ENCODE data around the gene RNF38. TPM values are rescaled to one million over a fixed set of nuclear protein-coding genes. Genes with fewer than 3 reads are reported as not detected.
"Not testable (repeated sequence)": the region's sequence is repeated elsewhere in the genome, so short reads cannot be mapped to it uniquely, and the experiment has no call there.

RNF38 gene
- total RNA-seq, 1 experiment from 2014 or later, result 60.2 TPM

DNA sequence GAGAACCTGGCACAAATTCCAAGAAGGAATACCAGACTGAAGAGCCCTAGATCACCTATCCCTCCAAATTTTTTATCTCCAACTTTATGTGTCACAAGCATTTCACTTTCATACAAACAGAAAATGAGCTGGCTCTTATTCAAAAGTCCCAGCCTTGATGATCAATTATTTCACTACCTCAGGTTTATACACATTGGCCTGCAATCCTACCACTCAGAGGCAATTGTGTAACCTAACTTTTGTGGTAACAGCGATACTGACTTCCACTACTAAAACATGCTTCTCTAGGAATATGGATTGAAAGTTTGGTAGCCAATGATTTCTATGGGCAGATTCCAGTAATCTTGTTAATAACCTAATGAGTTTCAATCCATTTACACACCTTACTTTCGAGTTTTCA, 10.5 kb downstream of the RNF38 start:
- H4K20me1 ChIP-seq (ENCODE audit: control insufficient read depth, insufficient read depth, insufficient read length), result no peaks in the 10 kb centered on the region

DNA sequence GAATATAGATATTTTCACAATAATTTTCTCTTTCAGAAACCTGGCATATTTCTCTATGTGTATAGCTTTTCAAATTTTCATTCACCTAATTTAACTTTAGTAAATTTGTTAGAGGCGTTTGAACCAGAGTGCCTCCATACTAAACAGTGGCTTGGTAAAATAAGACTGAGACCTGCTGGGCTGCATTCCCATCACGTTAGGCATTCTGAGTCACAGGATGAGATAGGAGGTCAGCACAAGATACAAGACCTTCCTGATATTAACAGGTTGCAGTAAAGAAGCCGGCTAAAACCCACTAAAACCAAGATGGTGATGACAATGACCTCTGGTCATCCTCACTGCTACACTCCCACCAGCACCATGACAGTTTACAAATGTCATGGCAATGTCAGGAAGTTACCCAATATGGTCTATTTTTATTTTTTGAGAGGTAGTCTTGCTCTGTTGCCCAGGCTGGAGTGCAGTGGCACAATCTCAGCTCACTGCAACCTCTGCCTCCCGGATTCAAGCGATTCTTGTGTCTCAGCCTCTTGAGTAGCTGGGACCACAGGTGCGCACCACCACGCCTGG, 13.6 kb downstream of the RNF38 start:
- H3K27me3 ChIP-seq (ENCODE audit: insufficient read depth, low read length); H4K5ac ChIP-seq (ENCODE audit: insufficient read length, low read depth, low read length); H2AK5ac ChIP-seq (ENCODE audit: insufficient read length, low read length); H3K4me2 ChIP-seq (ENCODE audit: insufficient read depth, insufficient read length, low read length); H3K9me3 Mint-ChIP-seq; H3K23me2 ChIP-seq (ENCODE audit: insufficient read length, low read depth, low read length, poor library complexity, severe bottlenecking); H2BK20ac ChIP-seq (ENCODE audit: low read depth, low read length, poor library complexity, severe bottlenecking); H4K8ac ChIP-seq (replicated peaks; ENCODE audit: insufficient read length, low read depth, low read length); H2BK15ac ChIP-seq (ENCODE audit: low read depth, low read length); H3K4me1 ChIP-seq (ENCODE audit: insufficient read depth, low read length); H3K27ac ChIP-seq (ENCODE audit: insufficient read length, low read depth, low read length); H3K4me3 Mint-ChIP-seq; H4K91ac ChIP-seq (ENCODE audit: insufficient read length, low read depth, low read length); H3T11ph ChIP-seq (ENCODE audit: low read length); H3K56ac ChIP-seq (ENCODE audit: insufficient read length, low read depth, low read length); H2BK5ac ChIP-seq (ENCODE audit: insufficient read length, low read length); DNase-seq; H3K36me3 Mint-ChIP-seq (ENCODE audit: insufficient read depth in 1 of 3, low read depth in 3 of 3); H3K27ac Mint-ChIP-seq; H2BK120ac ChIP-seq (ENCODE audit: low read depth, low read length, poor library complexity, severe bottlenecking); H4K20me1 ChIP-seq (ENCODE audit: control insufficient read depth, insufficient read depth, insufficient read length); H2BK12ac ChIP-seq (ENCODE audit: insufficient read length, low read depth, low read length); H3K23ac ChIP-seq (ENCODE audit: insufficient read length, low read depth, low read length); H3K9ac ChIP-seq (ENCODE audit: extremely low read depth, insufficient read length, low read length); H2AFZ ChIP-seq (ENCODE audit: low read length); H3K14ac ChIP-seq (ENCODE audit: insufficient read depth, low read length); H3K9me3 ChIP-seq (ENCODE audit: control insufficient read depth, low read depth, low read length); H3K27me3 Mint-ChIP-seq (ENCODE audit: low read depth); H3K4ac ChIP-seq (ENCODE audit: low read depth, low read length); H3K18ac ChIP-seq (ENCODE audit: insufficient read length, low read depth, low read length): not testable (repeated sequence)
- no CpG with 5 or more reads among the region's 7 CpGs for WGBS (ENCODE audit: extremely low coverage, insufficient read length, low lambda C conversion rate)
- H3K79me1 ChIP-seq (ENCODE audit: insufficient read depth, low read depth, low read length, poor library complexity, severe bottlenecking), result peaks cover 18% of the 10 kb centered on the region
- H3K79me2 ChIP-seq (ENCODE audit: insufficient read depth, low read length), result peaks cover 19% of the 10 kb centered on the region; the same call in 1 of the 2 replicates
- peaks cover 73 to 74% of the 10 kb centered on the region in 2 experiments for H3K4me1 Mint-ChIP-seq

More for the DNA sequence above, 10.5 kb downstream of the RNF38 start:
- Histone ChIP-seq H2BK120ac (ENCODE audit: low read depth, low read length, poor library complexity, severe bottlenecking) (no peak overlapping the region), H3K27ac (ENCODE audit: insufficient read length, low read depth, low read length) (no peak overlapping the region), H2AK5ac (ENCODE audit: insufficient read length, low read length) (no peak overlapping the region), H3K4me2 (ENCODE audit: insufficient read depth, insufficient read length, low read length) (no peak overlapping the region), H2BK15ac (ENCODE audit: low read depth, low read length) (no peak overlapping the region), H3K56ac (ENCODE audit: insufficient read length, low read depth, low read length) (no peak overlapping the region), H2BK12ac (ENCODE audit: insufficient read length, low read depth, low read length) (no peak overlapping the region), H3K23ac (ENCODE audit: insufficient read length, low read depth, low read length) (no peak overlapping the region), H4K8ac (replicated peaks; ENCODE audit: insufficient read length, low read depth, low read length) (no peak overlapping the region), H3K79me2 (ENCODE audit: insufficient read depth, low read length) (peaks cover 23% of the 10 kb centered on the region; the same call in 1 of the 2 replicates), H3K4ac (ENCODE audit: low read depth, low read length) (no peak overlapping the region), H3K9me3 (ENCODE audit: control insufficient read depth, low read depth, low read length) (no peaks in the 10 kb centered on the region), H3K9ac (ENCODE audit: extremely low read depth, insufficient read length, low read length) (no peak overlapping the region), H3K4me1 (ENCODE audit: insufficient read depth, low read length) (peaks cover 6% of the 10 kb centered on the region; the same call in 1 of the 2 replicates), H4K91ac (ENCODE audit: insufficient read length, low read depth, low read length) (no peak overlapping the region), H3T11ph (ENCODE audit: low read length) (no peak overlapping the region), H4K5ac (ENCODE audit: insufficient read length, low read depth, low read length) (no peak overlapping the region), H3K18ac (ENCODE audit: insufficient read length, low read depth, low read length) (no peak overlapping the region), H2BK20ac (ENCODE audit: low read depth, low read length, poor library complexity, severe bottlenecking) (no peak overlapping the region), H2BK5ac (ENCODE audit: insufficient read length, low read length) (no peak overlapping the region), H3K27me3 (ENCODE audit: insufficient read depth, low read length) (no peaks in the 10 kb centered on the region), H3K14ac (ENCODE audit: insufficient read depth, low read length) (no peak overlapping the region), H2AFZ (ENCODE audit: low read length) (no peak overlapping the region), H3K79me1 (ENCODE audit: insufficient read depth, low read depth, low read length, poor library complexity, severe bottlenecking) (peaks cover 13% of the 10 kb centered on the region), H3K23me2 (ENCODE audit: insufficient read length, low read depth, low read length, poor library complexity, severe bottlenecking) (no peaks in the 10 kb centered on the region)
- Mint-ChIP-seq H3K27ac (peak overlapping the region in 1 of 3 experiments; percentile 81; a peak in 2 of 7 replicates), H3K4me1 (peaks cover 66% of the 10 kb centered on the region in 2 experiments), H3K4me3 (no peak overlapping the region), H3K36me3 (ENCODE audit: insufficient read depth in 1 of 3, low read depth in 3 of 3) (peaks cover 0 to 19% (median 16%) of the 10 kb centered on the region in 3 experiments; a peak in 6 of 7 replicates), H3K27me3 (ENCODE audit: low read depth) (no peaks in the 10 kb centered on the region), H3K9me3 (no peaks in the 10 kb centered on the region)
- DNase-seq, result no peak
- TF ChIP-seq, protein P1, sequence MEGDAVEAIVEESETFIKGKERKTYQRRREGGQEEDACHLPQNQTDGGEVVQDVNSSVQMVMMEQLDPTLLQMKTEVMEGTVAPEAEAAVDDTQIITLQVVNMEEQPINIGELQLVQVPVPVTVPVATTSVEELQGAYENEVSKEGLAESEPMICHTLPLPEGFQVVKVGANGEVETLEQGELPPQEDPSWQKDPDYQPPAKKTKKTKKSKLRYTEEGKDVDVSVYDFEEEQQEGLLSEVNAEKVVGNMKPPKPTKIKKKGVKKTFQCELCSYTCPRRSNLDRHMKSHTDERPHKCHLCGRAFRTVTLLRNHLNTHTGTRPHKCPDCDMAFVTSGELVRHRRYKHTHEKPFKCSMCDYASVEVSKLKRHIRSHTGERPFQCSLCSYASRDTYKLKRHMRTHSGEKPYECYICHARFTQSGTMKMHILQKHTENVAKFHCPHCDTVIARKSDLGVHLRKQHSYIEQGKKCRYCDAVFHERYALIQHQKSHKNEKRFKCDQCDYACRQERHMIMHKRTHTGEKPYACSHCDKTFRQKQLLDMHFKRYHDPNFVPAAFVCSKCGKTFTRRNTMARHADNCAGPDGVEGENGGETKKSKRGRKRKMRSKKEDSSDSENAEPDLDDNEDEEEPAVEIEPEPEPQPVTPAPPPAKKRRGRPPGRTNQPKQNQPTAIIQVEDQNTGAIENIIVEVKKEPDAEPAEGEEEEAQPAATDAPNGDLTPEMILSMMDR (conservative IDR thresholded peaks at IDR 0.05), result no peak
- no CpG with 5 or more reads among the region's 2 CpGs for WGBS (ENCODE audit: extremely low coverage, insufficient read length, low lambda C conversion rate)
